HG02981 (cell line): ENCODE data around the gene SAMD11.

Experiments used
- ATAC-seq: cut with Tn5 transposase; IDR thresholded peaks from one replicate; pipeline ENCODE4 v1.9.1; 2021; ENCODE audit warnings: mild to moderate bottlenecking, moderate library complexity; ENCODE audit not compliant: unreplicated experiment

The SAMD11 gene

GRCh38 chr1:904310-904950 lies 19.3 kb upstream of the SAMD11 start:
- no peak for ATAC-seq

- no peak for ATAC-seq
Measured at GRCh38 chr1:905071-905749, 18.5 kb upstream of the SAMD11 start.

GRCh38 chr1:905811-906599 lies 17.7 kb upstream of the SAMD11 start:
- no peak for ATAC-seq

GRCh38 chr1:906600-907420 lies 16.9 kb upstream of the SAMD11 start:
- no peak for ATAC-seq

- ATAC-seq = no peak
Measured at GRCh38 chr1:907611-908451, 15.9 kb upstream of the SAMD11 start.

GRCh38 chr1:908661-909060 lies 15.1 kb upstream of the SAMD11 start:
- no peak for ATAC-seq

- ATAC-seq = no peak
Measured at GRCh38 chr1:909861-910310, 13.8 kb upstream of the SAMD11 start.

- no peak for ATAC-seq
Measured at GRCh38 chr1:910311-910880, 13.3 kb upstream of the SAMD11 start.

- ATAC-seq = no peak
Measured at GRCh38 chr1:910881-911721, 12.6 kb upstream of the SAMD11 start.

- ATAC-seq = no peak
Measured at GRCh38 chr1:911875-912739, 11.6 kb upstream of the SAMD11 start.

- ATAC-seq = no peak
Measured at GRCh38 chr1:912740-913301, 10.9 kb upstream of the SAMD11 start.

GRCh38 chr1:913491-914130 lies 10.1 kb upstream of the SAMD11 start:
- ATAC-seq = no peak

GRCh38 chr1:914131-914890 lies 9.4 kb upstream of the SAMD11 start:
- ATAC-seq = no peak

GRCh38 chr1:914891-915280 lies 8.8 kb upstream of the SAMD11 start:
- ATAC-seq = no peak

GRCh38 chr1:915295-916172 lies 8.2 kb upstream of the SAMD11 start:
- no peak for ATAC-seq
